SH-SY5Y (cell line): Measurements from ENCODE around the gene PHF1.
A peak's percentile ranks its signal among the peaks of the same experiment; 100 is the strongest.

Source experiments
- GATA2 ChIP-seq: IDR thresholded peaks from 2 replicates; pipeline ENCODE4 v1.6.1; 2011; ENCODE audit warnings: mild to moderate bottlenecking, low read depth, low read length
- GATA3 ChIP-seq: IDR thresholded peaks from 2 replicates; pipeline ENCODE4 v1.6.1; 2011; ENCODE audit warnings: low read depth, mild to moderate bottlenecking, low read length, moderate library complexity

DNA sequence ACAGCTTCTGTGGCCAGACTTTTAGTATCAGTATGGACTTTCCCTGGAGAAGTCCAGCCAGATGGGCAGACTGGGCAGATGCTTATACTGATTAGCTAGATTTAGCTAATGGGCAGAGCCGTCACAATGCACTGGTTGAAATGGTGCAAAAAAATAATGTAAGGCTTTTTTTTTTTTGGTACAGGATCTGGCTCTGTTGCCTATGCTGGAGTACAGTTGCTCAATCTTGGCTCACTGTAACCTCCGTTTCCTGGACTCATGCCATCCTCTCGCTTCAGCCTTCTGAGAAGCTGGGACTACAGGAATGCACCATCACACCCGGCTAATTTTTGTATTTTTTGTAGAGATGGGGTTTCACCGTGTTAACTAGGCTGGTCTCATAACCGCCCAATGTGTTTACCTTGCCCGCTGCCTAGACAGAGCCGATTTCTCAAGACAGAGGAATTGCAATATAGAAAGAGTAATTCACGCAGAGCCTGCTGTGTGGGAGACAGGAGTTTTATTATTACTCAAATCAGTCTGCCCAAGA lies 35.6 kb upstream of the PHF1 start:
- TF ChIP-seq GATA3 (peak; percentile 49; the same call in 1 of the 2 replicates), GATA2 (peak; percentile 74)
